Regular cardiac myocyte (primary cell): Measurements from ENCODE around the gene NDUFB1. TPM values are rescaled to one million over a fixed set of nuclear protein-coding genes. Genes with fewer than 3 reads are reported as not detected.

Source experiments
- total RNA-seq: library from RNA; depleted of rRNA; stranded (reverse); fragments of >200 nt; gene quantifications from 2 replicates; pipeline ENCODE4 v1.2.3, GENCODE V29; 2014

NDUFB1 gene
- 204 and 209 TPM in 2 replicates for total RNA-seq

GRCh38 chr14:92121670-92122350 is at the start of gene NDUFB1, which contains the start of gene CPSF2:
Gene NDUFB1 (minus strand): TSS chr14:92121706. CDS start chr14:92117637, 4,069 bp downstream.
Gene CPSF2 (plus strand): TSS chr14:92121969. CDS start chr14:92130985, 9,016 bp downstream.

GRCh38 chr14:92106143-92106926 is 15.2 kb downstream of the NDUFB1 start, which contains the start of gene ATXN3:
Gene ATXN3 (minus strand): TSS chr14:92106582. CDS start chr14:92106552, 30 bp downstream.

Other genes with a start within 250 kb of the NDUFB1 start
- 3.8 and 17.8 TPM in 2 replicates for gene FBLN5, start 174.0 kb downstream of the NDUFB1 start, total RNA-seq
- gene TRIP11, start 81.6 kb downstream of the NDUFB1 start, total RNA-seq, result 37.8 and 45.1 TPM in 2 replicates
- gene ATXN3, start 15.1 kb downstream of the NDUFB1 start, total RNA-seq, result 40.3 and 42.8 TPM in 2 replicates
- 48.5 and 66.9 TPM in 2 replicates for gene CPSF2, start 263 bp upstream of the NDUFB1 start, total RNA-seq
- gene SLC24A4, start 201.5 kb upstream of the NDUFB1 start, total RNA-seq, result not detected in 2 replicates